RPMI7951 (cell line): ENCODE data around the gene TRIM6. TPM values are rescaled to one million over a fixed set of nuclear protein-coding genes. Genes with fewer than 3 reads are reported as not detected.
"Not testable (repeated sequence)": the region's sequence is repeated elsewhere in the genome, so short reads cannot be mapped to it uniquely, and the experiment has no call there.

Experiments
- DNase-seq: peaks from one replicate; pipeline ENCODE4 v3.0.0-alpha.2; 2012; ENCODE audit warnings: low read depth
- total RNA-seq: library from RNA; depleted of rRNA; stranded (reverse); fragments of >200 nt; shearing (Covaris generic); gene quantifications from 2 replicates; pipeline ENCODE4 v1.2.3, GENCODE V29; 2014

The TRIM6 gene
- total RNA-seq, 1 experiment from 2014 or later, result 3.1 TPM

GRCh38 chr11:5603326-5603725 is 6.9 kb downstream of the TRIM6 start:
- DNase-seq, result no peak

DNA sequence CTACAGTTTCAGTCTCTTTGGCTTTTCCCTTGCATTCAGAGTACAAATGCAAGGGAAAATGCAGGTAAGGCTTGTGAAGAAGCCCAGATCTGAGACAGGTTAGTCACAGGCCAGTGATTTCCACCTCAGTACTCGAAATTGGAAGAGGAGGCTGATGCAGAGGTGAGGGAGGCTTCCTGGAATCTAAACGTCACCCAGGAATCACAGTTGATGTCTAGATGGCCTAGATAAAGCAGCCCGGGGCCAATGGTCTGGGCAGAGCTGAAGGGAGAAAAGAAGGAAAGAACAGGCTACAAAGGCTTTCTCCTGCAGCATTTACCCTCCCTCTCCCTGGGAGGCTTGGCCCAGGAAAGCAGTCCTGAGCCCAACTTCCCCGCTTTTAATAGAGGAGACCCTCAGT is 8.5 kb downstream of the TRIM6 start:
- DNase-seq, result no peak

DNA sequence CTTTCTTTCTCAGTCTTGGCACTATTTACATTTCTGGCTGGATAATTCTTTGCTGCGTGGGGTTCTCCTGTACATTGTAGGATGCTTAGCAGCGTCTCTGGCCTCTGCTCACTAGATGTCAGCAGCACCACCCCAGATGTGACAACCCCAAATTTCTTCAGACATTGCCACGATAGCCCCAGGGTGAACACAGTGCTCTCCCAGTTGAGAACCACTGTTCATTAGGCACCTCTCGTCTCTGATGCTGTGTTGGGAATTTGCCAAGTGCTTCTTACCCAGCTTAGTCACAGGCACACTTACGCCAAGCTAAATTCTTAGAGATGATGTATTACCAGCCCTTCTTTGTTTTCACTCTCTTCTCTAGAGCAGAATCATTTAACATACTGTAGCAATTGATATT is 9.4 kb downstream of the TRIM6 start:
- DNase-seq, result peak; percentile 58

- DNase-seq, result no peak
These were observed 12.4 kb downstream of the TRIM6 start for GRCh38 chr11:5608808-5609207.

DNA sequence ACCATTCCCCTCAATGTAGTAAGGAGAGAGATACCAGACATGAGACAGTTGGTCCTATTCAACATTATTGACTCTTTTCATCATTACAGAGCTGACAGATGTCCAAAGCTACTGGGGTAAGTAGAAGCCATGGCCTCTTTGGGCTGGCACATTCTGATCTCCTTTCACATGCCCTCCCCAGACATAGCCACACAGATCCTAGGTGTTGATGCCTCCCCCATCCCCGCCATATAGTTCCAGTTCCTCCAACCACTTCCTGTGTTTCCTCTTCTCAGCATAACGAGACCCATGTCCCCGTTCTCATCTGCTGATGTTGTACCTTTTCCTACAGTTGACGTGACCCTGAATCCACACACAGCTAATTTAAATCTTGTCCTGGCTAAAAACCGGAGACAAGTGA is 14.0 kb downstream of the TRIM6 start:
- DNase-seq, result no peak

DNA sequence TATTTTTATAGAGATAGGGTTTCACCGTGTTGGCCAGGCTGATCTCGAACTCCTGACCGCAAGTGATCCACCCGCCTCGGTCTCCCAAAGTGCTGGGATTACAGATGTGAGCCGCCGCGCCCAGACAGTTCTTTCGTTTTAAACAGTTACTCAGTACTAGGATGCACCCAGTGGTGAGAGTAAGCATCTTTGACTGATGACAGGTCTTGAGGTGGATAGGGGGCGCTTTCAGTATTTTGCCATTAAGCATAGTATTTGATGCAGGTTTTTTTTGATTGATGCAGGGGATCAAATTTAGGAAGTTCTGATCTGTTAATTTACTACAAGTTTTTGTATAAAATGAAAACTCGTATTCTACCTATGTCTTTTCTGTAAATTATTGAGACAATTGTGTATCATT is 15.2 kb downstream of the TRIM6 start:
- DNase-seq, result no peak

GRCh38 chr11:5618807-5619206 is 22.4 kb downstream of the TRIM6 start:
- peak; percentile 7 for DNase-seq

- peak; percentile 25 for DNase-seq
These were observed 24.4 kb downstream of the TRIM6 start for GRCh38 chr11:5620651-5621521.

DNA sequence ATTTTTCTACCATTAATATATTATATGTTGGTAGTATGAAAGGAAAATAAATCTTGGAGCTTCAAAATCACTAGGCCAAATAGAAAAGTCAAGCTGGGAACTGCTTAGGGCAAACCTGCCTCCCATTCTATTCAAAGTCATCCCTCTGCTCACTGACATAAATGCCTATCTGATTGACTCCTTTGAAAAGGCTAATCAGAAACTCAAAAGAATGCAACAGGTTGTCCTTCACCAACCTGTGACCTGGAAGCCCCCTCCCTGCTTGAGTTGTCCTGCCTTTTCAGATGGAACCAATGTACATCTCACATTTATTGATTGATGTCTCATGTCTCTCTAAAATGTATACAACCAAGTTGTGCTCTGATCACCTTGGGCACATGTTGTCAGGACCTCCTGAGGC is 25.1 kb downstream of the TRIM6 start:
- DNase-seq, result no peak

GRCh38 chr11:5622802-5623201 is 26.4 kb downstream of the TRIM6 start:
- no peak for DNase-seq

- DNase-seq, result peak; percentile 73
These were observed 28.2 kb downstream of the TRIM6 start, which contains the start of gene TRIM34 for GRCh38 chr11:5624489-5625279. TSS of gene TRIM34 (plus strand) at chr11:5625001. CDS start at chr11:5632332, 7,331 bp downstream.

- no peak for DNase-seq
These were observed 28.8 kb downstream of the TRIM6 start for GRCh38 chr11:5625281-5625680.

- no peak for DNase-seq
These were observed 29.8 kb downstream of the TRIM6 start for GRCh38 chr11:5626196-5626595.

DNA sequence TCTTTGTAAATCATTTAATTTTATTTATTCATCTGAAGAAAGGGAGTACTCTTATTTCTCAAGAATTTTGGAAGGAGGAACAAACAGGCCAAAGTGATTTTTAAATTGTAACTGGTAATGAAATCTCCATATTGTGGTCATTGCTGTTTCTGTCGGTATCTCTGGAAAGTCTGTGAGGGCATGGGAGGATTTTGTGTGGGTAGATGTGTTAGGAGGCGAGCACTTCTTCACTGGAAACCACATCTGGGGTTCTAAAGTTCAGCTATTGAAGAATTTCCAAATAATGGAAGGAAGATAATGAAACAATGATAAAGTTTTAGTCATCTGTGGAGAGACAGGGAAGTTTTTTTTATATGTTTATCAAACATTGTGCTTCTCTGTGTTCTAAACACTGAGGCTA is 35.0 kb downstream of the TRIM6 start:
- DNase-seq, result no peak

DNA sequence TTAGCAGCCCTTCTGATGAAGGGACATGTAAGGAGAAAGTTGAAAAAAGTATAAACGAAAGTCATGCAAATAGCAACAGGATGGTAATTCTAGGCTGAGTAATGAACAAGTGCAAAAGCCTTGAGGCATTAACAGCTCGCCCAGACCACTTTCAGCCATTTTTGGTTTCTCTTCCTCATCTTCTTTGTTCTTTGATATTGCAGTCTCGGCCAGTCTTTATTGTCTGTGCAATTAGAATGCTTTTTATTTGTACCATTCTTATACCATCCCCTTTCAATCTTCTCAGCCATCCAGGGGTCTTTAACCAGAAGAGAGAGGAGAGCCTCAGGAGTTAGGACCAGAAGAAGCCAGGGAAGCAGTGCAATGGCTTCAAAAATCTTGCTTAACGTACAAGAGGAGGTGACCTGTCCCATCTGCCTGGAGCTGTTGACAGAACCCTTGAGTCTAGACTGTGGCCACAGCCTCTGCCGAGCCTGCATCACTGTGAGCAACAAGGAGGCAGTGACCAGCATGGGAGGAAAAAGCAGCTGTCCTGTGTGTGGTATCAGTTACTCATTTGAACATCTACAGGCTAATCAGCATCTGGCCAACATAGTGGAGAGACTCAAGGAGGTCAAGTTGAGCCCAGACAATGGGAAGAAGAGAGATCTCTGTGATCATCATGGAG is 35.7 kb downstream of the TRIM6 start:
- DNase-seq, result no peak

DNA sequence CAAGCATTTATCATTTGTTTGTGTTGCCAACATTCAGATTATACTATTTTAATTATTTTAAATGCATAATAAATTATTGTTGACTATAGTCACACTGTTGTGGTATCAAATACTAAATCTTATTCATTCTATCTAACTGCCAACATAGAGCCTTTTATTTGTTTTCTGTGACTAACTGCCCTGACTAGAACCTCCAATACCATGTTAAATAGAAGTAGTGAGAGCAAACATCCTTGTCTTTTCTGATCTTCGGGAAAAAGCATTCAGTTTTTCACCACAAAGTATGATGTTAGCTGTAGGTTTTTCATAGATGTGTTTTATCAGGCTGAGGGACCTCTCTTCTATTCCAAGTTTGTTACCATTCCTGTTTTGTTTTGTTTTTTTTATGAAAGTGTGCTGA is 43.5 kb downstream of the TRIM6 start:
- DNase-seq, result no peak

- no peak for DNase-seq
These were observed 47.1 kb downstream of the TRIM6 start for GRCh38 chr11:5643585-5643984.

GRCh38 chr11:5646139-5646538 is 49.7 kb downstream of the TRIM6 start:
- DNase-seq, result no peak

DNA sequence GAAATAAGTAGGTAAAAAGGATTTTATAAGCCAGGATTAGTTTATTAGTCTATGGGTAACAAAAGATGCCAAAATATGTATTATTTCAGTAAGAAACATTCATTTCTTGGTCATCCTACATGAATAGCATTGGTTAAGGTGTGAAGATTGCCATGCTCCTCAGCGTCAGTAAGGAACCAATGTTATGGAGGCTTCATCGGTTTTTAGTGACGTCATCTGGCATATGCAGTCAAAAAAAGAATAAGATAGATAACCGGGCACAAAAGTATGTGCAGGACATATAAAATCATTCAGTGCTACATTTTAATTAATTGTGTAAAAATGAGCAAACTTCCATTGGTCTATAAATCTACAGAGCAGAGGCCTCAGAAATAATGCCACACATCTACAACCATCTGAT is 59.0 kb downstream of the TRIM6 start:
- no peak for DNase-seq

DNA sequence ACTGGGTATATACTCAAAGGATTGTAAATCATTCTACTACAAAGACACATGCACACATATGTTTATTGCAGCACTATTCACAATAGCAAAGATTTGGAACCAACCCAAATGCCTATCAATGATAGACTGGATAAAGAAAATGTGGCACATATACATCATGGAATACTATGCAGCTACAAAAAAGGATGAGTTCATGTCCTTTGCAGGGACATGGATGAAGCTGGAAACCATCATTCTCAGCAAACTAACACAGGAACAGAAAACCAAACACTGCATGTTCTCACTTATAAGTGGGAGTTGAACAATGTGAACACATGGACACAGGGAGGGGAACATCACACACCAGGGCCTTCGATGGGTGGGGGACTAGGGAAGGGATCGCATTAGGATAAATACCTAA is 60.5 kb downstream of the TRIM6 start:
- not testable (repeated sequence) for DNase-seq

DNA sequence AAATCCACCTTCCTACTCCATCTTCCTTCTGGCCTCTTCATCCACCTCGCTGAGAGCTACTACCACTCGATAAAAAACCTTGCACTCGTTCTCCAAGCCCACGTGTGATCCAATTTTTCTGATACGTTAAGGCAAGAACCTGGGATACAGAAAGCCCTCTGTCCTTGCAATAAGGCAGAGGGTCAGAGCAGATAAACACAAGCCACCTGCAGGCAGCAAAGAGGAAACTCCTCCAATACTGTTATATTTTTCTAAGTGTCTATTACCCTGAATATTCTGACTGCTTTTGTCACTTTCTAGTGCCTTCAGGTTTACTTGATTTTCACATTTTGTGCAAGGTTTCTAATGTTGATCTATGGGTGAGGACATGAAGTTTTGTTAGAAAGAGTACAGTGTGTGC is 61.9 kb downstream of the TRIM6 start:
- DNase-seq, result no peak
